K562 (cell line): ENCODE results near the gene GNA14. TPM values are rescaled to one million over a fixed set of nuclear protein-coding genes. Genes with fewer than 3 reads are reported as not detected.

Experiments used
- ATAC-seq: fragments of 200-7000 bp; cut with Tn5 transposase; 3 replicates; pipeline ENCODE4 v1.9.1; 2020; ENCODE audit warnings: moderate library complexity
- BruUV-seq: library from RNA; stranded (reverse); fragments of 400-500 nt; replicated peaks from 2 replicates; lab custom pipeline; 2021; lab: Mats Ljungman, UMichigan
- CTCF ChIA-PET: fragments of 300-600 bp; formaldehyde crosslinking; extraction: SDS; loops from one replicate; lab custom pipeline; 2021; ENCODE audit warnings: low intra/inter-chr PET ratio; lab: Yijun Ruan, JAX
- POLR2A ChIA-PET: fragments of 300-600, 350-650 bp; sonication (Branson Sonifier 250); formaldehyde crosslinking; extraction: SDS; loops from one replicate; lab custom pipeline; 2021; ENCODE audit warnings: antibody characterized with exemption, inconsistent platforms; lab: Yijun Ruan, JAX
- DNase-seq, 4 experiments: peaks; one replicate each; pipeline versions ENCODE4 v3.0.0 to v3.0.0-alpha.2; 2011 to 2018; ENCODE audit warnings: low spot score in 3 of 4, mixed read lengths in 3 of 4; ENCODE audit errors: extremely low read depth in 1 of 4
- FAIRE-seq: peaks from 2 replicates; lab custom pipeline; 2011; peaks lifted over from hg19 to GRCh38; lab: Jason Lieb, UNC
- H2AFZ ChIP-seq: 2 replicates; pipeline ENCODE4 v1.6.0; 2011; ENCODE audit warnings: low read depth, low read length, control low read depth, inconsistent platforms
- H3K27ac ChIP-seq: fragments of 200-600 bp; 3 replicates; pipeline ENCODE4 v1.8.0; 2011; ENCODE audit warnings: low read depth, mild to moderate bottlenecking, control low read depth, inconsistent platforms, low read length, moderate library complexity, mixed read lengths; ENCODE audit errors: extremely low read depth
- H3K27me3 ChIP-seq, 2 experiments: fragments of 300-600 bp in 1 of 2; 2 replicates in 1 of 2; 3 replicates in 1 of 2; pipeline versions ENCODE4 v1.6.0 to v1.8.0; 2011; ENCODE audit warnings: inconsistent platforms in 2 of 2, low read length in 2 of 2, mild to moderate bottlenecking in 1 of 2, mixed read lengths in 1 of 2, moderate library complexity in 1 of 2; ENCODE audit not compliant: control insufficient read depth in 2 of 2, insufficient read depth in 2 of 2
- H3K36me3 ChIP-seq: fragments of 300-600 bp; 3 replicates; pipeline ENCODE4 v1.8.0; 2011; ENCODE audit warnings: mild to moderate bottlenecking, low read length, inconsistent platforms; ENCODE audit not compliant: control insufficient read depth, insufficient read depth
- H3K4me1 ChIP-seq, 2 experiments: fragments of 200-600 bp in 1 of 2; replicated peaks in 1 of 2; 2 replicates in 1 of 2; 3 replicates in 1 of 2; pipeline versions ENCODE4 v1.5.1 to v1.8.0; 2011; ENCODE audit warnings: inconsistent platforms in 2 of 2, low read length in 2 of 2, mild to moderate bottlenecking in 1 of 2, mixed read lengths in 1 of 2, moderate library complexity in 1 of 2; ENCODE audit not compliant: control insufficient read depth in 2 of 2, insufficient read depth in 2 of 2
- H3K4me2 ChIP-seq: 2 replicates; pipeline ENCODE4 v1.6.1; 2011; ENCODE audit warnings: low read length, control low read depth, inconsistent platforms, mixed read lengths; ENCODE audit not compliant: insufficient read depth
- H3K4me3 ChIP-seq: fragments of 200-600 bp; sonication (generic), shearing (Covaris generic); 2 replicates; pipeline ENCODE4 v1.5.1; 2016; ENCODE audit warnings: control low read depth, inconsistent platforms
- H3K79me2 ChIP-seq: fragments of 200-600 bp; 3 replicates; pipeline ENCODE4 v1.8.0; 2011; ENCODE audit warnings: low read length, inconsistent platforms; ENCODE audit not compliant: control insufficient read depth, insufficient read depth
- H3K9ac ChIP-seq, 2 experiments: 2 replicates each; pipeline versions ENCODE4 v1.6.0 to v1.6.1; 2011; ENCODE audit warnings: low read depth in 2 of 2, low read length in 2 of 2, control low read depth in 1 of 2, inconsistent platforms in 1 of 2, mild to moderate bottlenecking in 1 of 2, mixed read lengths in 1 of 2; ENCODE audit not compliant: insufficient read depth in 1 of 2
- H3K9me1 ChIP-seq: one replicate; pipeline ENCODE4 v1.6.0; 2011; ENCODE audit warnings: inconsistent platforms, mild to moderate bottlenecking, low read length, moderate library complexity; ENCODE audit not compliant: control insufficient read depth, insufficient read depth
- H3K9me3 ChIP-seq: replicated peaks from 2 replicates; pipeline ENCODE4 v1.5.1; 2011; ENCODE audit warnings: low read depth, low read length, inconsistent platforms; ENCODE audit not compliant: control insufficient read depth, insufficient read depth
- H4K20me1 ChIP-seq: replicated peaks from 2 replicates; pipeline ENCODE4 v1.6.1; 2011; ENCODE audit warnings: low read length, inconsistent platforms, mixed read lengths; ENCODE audit not compliant: control insufficient read depth, insufficient read depth
- DACH1 ChIP-seq: fragments of 450-650 bp; IDR thresholded peaks from 2 replicates; pipeline ENCODE4 v1.6.1; 2018; ENCODE audit not compliant: partially characterized antibody
- ETV5 ChIP-seq: sonication (generic); formaldehyde crosslinking; IDR thresholded peaks from 2 replicates; pipeline ENCODE4 v1.4.0; 2020; ENCODE audit warnings: low read depth, mild to moderate bottlenecking, missing genetic modification reagents
- GABPB2 ChIP-seq: fragments of 250-450 bp; sonication (Bioruptor Pico); conservative IDR thresholded peaks from 2 replicates; pipeline ENCODE4 v1.5.1; 2021; ENCODE audit warnings: mild to moderate bottlenecking
- IFI16 ChIP-seq: fragments of 250-450 bp; sonication (Bioruptor Pico); IDR thresholded peaks from 2 replicates; pipeline ENCODE4 v2.1.2; 2022; ENCODE audit warnings: mild to moderate bottlenecking, inconsistent platforms
- LARP7 ChIP-seq: fragments of 450-650 bp; IDR thresholded peaks from 2 replicates; pipeline ENCODE4 v1.6.1; 2016
- LCOR ChIP-seq: sonication (generic); formaldehyde crosslinking; IDR thresholded peaks from 2 replicates; pipeline ENCODE4 v1.8.0; 2022; ENCODE audit warnings: mild to moderate bottlenecking, missing genetic modification reagents
- LEF1 ChIP-seq: fragments of 450-650 bp; IDR thresholded peaks from 2 replicates; pipeline ENCODE4 v1.6.1; 2016; ENCODE audit warnings: mild to moderate bottlenecking
- MCM5 ChIP-seq: fragments of 450-650 bp; IDR thresholded peaks from 2 replicates; pipeline ENCODE4 v1.6.1; 2016; ENCODE audit warnings: low read depth
- NCOA1 ChIP-seq: fragments of 450-650 bp; IDR thresholded peaks from 2 replicates; pipeline ENCODE4 v1.6.1; 2016; ENCODE audit warnings: low read depth
- POLR3A ChIP-seq: IDR thresholded peaks from 2 replicates; pipeline ENCODE4 v1.6.1; 2011; ENCODE audit warnings: borderline replicate concordance, mild to moderate bottlenecking, moderate library complexity; ENCODE audit not compliant: insufficient read length, insufficient read depth; ENCODE audit errors: extremely low read depth
- SMARCA5 ChIP-seq: fragments of 450-650 bp; IDR thresholded peaks from 2 replicates; pipeline ENCODE4 v1.6.1; 2016
- SMARCE1 ChIP-seq: fragments of 450-650 bp; IDR thresholded peaks from 2 replicates; pipeline ENCODE4 v1.7.1; 2016; ENCODE audit warnings: mild to moderate bottlenecking
- SRSF1 ChIP-seq: fragments of 200-400 bp; formaldehyde crosslinking; IDR thresholded peaks from 2 replicates; pipeline ENCODE4 v1.6.1; 2017; ENCODE audit warnings: mild to moderate bottlenecking, low read depth, low read length, moderate library complexity
- ZNF431 ChIP-seq: sonication (generic); formaldehyde crosslinking; IDR thresholded peaks from 2 replicates; pipeline ENCODE4 v1.8.0; 2022; ENCODE audit warnings: mild to moderate bottlenecking, missing genetic modification reagents
- ZNF75A ChIP-seq: fragments of 450-650 bp; formaldehyde crosslinking; IDR thresholded peaks from 2 replicates; pipeline ENCODE4 v1.4.0; 2020; ENCODE audit warnings: mild to moderate bottlenecking
- WGBS: fragments of 100-300 bp; shearing (Covaris generic); methylation state at CpG from one replicate; pipeline ENCODE4 v1.1.6; 2016; ENCODE audit warnings: low coverage, mixed read lengths; ENCODE audit not compliant: insufficient coverage; ENCODE audit errors: missing lambda C conversion rate; 5-methylcytosine and 5-hydroxymethylcytosine counted together
- in situ Hi-C: fragments of 300-500 bp; cut with MboI; formaldehyde crosslinking; loops from 4 replicates; pipeline ENCODE4 v1.15.0; 2018; ENCODE audit warnings: inconsistent platforms, mixed read lengths
- intact Hi-C: fragments of 100-400 bp; cut with micrococcal nuclease; formaldehyde crosslinking; loops from 2 replicates; pipeline ENCODE4 v1.14.2; 2022
- polyA plus RNA-seq, 8 experiments: library from polyadenylated mRNA; depleted of rRNA in 4 of 8; stranded (reverse) in 5 of 8; unstranded in 3 of 8; fragments of >200 nt; fragmentation: Nextera tagmentation in 2 of 8; fragmentation: Illumina TruSeq in 1 of 8; extraction: Ambion mirVana in 2 of 8; extraction: Trizol in 1 of 8; gene quantifications; 2 replicates each; pipeline versions ENCODE4 v1.2.1 to v1.2.3, GENCODE V29; 2011 to 2014; ENCODE audit warnings: inconsistent platforms in 1 of 8, missing spikeins in 1 of 8
- total RNA-seq, 7 experiments: library from RNA; depleted of rRNA in 6 of 7; stranded (reverse); fragments of >200 nt in 6 of 7; fragmentation: Illumina TruSeq in 2 of 7; extraction: Trizol in 2 of 7; gene quantifications; 2 replicates each; pipeline versions ENCODE4 v1.2.1 to v1.2.3, GENCODE V29; 2011 to 2021; ENCODE audit warnings: low replicate concordance in 1 of 7
- TF ChIP-seq, protein P1 (sequence below), 3 experiments: IDR thresholded peaks in 2 of 3; conservative IDR thresholded peaks in 1 of 3; 2 replicates each; pipeline ENCODE4 v1.5.1; 2011 to 2012; ENCODE audit warnings: low read length in 3 of 3, mild to moderate bottlenecking in 3 of 3, control low read depth in 2 of 3, improper control_type of control experiment in 1 of 3, inconsistent platforms in 1 of 3, low read depth in 1 of 3, mixed read lengths in 1 of 3, moderate library complexity in 1 of 3; ENCODE audit not compliant: insufficient read depth in 2 of 3
- TF ChIP-seq, protein P2 (sequence below), 2 experiments: fragments of 450-650 bp; IDR thresholded peaks; 2 replicates each; pipeline ENCODE4 v1.6.1; 2016

The GNA14 gene
- total and polyA plus RNA-seq, 9 of the 15 experiments (the other 6 are each of a cell fraction or from before 2014, with no cell fraction given), result 0.03 to 0.11 (median 0.03) TPM; not detected in 6

DNA sequence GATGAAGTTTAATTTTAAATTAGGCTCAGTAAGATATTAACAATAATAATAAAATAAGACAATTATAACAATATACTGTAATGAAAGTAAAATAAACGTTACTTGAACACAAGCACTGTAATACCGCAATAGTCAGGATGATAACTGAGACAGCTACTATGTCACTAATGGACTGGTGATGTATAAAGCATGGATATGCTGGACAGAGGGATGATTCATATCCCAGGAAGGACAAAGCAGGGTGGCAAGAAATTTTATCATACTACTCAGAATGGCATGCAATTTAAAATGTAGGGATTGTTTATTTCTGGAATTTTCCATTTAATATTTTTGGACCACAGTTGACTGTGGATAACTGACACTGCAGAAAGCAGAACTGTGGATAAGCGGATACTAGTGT is 273.9 kb downstream of the GNA14 start:
- H3K9ac ChIP-seq, result no peak overlapping the region
- no peak overlapping the region for H3K27ac ChIP-seq
- no peaks in the 10 kb centered on the region for H3K9me1 ChIP-seq
- H3K4me1 ChIP-seq, result no peaks in the 10 kb centered on the region
- H3K79me2 ChIP-seq, result no peaks in the 10 kb centered on the region
- no peak for DNase-seq
- 100% methylated on average over 3 of the region's 3 CpGs for WGBS
- H3K4me3 ChIP-seq, result no peak overlapping the region
- no peak overlapping the region for H2AFZ ChIP-seq
- intact Hi-C loops, result no loop called here
- no peak overlapping the region for H3K4me2 ChIP-seq
- H4K20me1 ChIP-seq, result no peaks in the 10 kb centered on the region
- no TSS peak for BruUV-seq
- TF ChIP-seq SMARCE1 (no peak), SMARCA5 (no peak), ZNF431 (CRISPR knock-in tag) (no peak), GABPB2 (CRISPR knock-in tag) (no peak), LEF1 (no peak), NCOA1 (no peak), ETV5 (no peak), LARP7 (no peak), LCOR (CRISPR knock-in tag) (no peak), MCM5 (no peak), DACH1 (no peak), ZNF75A (CRISPR knock-in tag) (no peak), SRSF1 (no peak), POLR3A (no peak), IFI16 (CRISPR knock-in tag) (no peak)
- TF ChIP-seq, protein P1, sequence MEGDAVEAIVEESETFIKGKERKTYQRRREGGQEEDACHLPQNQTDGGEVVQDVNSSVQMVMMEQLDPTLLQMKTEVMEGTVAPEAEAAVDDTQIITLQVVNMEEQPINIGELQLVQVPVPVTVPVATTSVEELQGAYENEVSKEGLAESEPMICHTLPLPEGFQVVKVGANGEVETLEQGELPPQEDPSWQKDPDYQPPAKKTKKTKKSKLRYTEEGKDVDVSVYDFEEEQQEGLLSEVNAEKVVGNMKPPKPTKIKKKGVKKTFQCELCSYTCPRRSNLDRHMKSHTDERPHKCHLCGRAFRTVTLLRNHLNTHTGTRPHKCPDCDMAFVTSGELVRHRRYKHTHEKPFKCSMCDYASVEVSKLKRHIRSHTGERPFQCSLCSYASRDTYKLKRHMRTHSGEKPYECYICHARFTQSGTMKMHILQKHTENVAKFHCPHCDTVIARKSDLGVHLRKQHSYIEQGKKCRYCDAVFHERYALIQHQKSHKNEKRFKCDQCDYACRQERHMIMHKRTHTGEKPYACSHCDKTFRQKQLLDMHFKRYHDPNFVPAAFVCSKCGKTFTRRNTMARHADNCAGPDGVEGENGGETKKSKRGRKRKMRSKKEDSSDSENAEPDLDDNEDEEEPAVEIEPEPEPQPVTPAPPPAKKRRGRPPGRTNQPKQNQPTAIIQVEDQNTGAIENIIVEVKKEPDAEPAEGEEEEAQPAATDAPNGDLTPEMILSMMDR (IDR thresholded peaks at IDR 0.05 in 2 of 3, conservative IDR thresholded peaks at IDR 0.05 in 1 of 3; ENCODE audit: insufficient read depth in 2 of 3, low read depth in 1 of 3, low read length in 3 of 3), result no peak
- TF ChIP-seq, protein P2, sequence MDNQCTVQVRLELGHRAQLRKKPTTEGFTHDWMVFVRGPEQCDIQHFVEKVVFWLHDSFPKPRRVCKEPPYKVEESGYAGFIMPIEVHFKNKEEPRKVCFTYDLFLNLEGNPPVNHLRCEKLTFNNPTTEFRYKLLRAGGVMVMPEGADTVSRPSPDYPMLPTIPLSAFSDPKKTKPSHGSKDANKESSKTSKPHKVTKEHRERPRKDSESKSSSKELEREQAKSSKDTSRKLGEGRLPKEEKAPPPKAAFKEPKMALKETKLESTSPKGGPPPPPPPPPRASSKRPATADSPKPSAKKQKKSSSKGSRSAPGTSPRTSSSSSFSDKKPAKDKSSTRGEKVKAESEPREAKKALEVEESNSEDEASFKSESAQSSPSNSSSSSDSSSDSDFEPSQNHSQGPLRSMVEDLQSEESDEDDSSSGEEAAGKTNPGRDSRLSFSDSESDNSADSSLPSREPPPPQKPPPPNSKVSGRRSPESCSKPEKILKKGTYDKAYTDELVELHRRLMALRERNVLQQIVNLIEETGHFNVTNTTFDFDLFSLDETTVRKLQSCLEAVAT (IDR thresholded peaks at IDR 0.05), result no peak
- TF ChIP-seq, all 486 proteins: peak for 0
- peaks cover 20% of the 10 kb centered on the region; the same call in 2 of the 3 replicates for H3K36me3 ChIP-seq
- ChIA-PET POLR2A (no interaction called here), CTCF (no interaction called here)
- FAIRE-seq, result no peak
- in situ Hi-C loops, result no loop called here
- no peak for ATAC-seq
- no peaks in the 10 kb centered on the region for H3K27me3 ChIP-seq
- no peaks in the 10 kb centered on the region for H3K9me3 ChIP-seq
